Stomach (tissue), 4 donors: ENCODE measurements around the gene KRTAP22-1.

Source experiments
- CTCF ChIP-seq, 7 experiments: fragments of 450-650 bp in 4 of 7; fragments of 200-600 bp in 3 of 7; sonication (generic) in 3 of 7; IDR thresholded peaks; one replicate each; pipeline ENCODE4 v1.5.1; 2016 to 2019; ENCODE audit warnings: antibody characterized with exemption in 7 of 7, control low read depth in 2 of 7, mild to moderate bottlenecking in 1 of 7
- POLR2A ChIP-seq, 4 donors: fragments of 450-650 bp; IDR thresholded peaks; one replicate each; pipeline ENCODE4 v1.6.1; 2016; ENCODE audit warnings: antibody characterized with exemption in 4 of 4, control low read depth in 2 of 4, mild to moderate bottlenecking in 1 of 4, moderate library complexity in 1 of 4

GRCh38 chr21:30620522-30620921 is 19.6 kb downstream of the KRTAP22-1 start, which contains the start of gene KRTAP20-4:
- TF ChIP-seq CTCF (IDR thresholded peaks at IDR 0.05) (no peak), POLR2A (IDR thresholded peaks at IDR 0.05) (no peak)
